Renal cortex interstitium (tissue), 11 donors: ENCODE measurements around the gene RNF135. TPM values are rescaled to one million over a fixed set of nuclear protein-coding genes. Genes with fewer than 3 reads are reported as not detected.
"Not testable (repeated sequence)": the region's sequence is repeated elsewhere in the genome, so short reads cannot be mapped to it uniquely, and the experiment has no call there.

Experiments used
- DNase-seq, 11 donors: peaks; one replicate each; pipeline ENCODE4 v3.0.0-alpha.2; 2013; ENCODE audit warnings: low read depth in 9 of 11, low spot score in 4 of 11; ENCODE audit errors: extremely low read depth in 1 of 11
- polyA plus RNA-seq, 3 donors: library from polyadenylated mRNA; unstranded; fragments of 120-200 nt; gene quantifications; one replicate each; pipeline ENCODE4 v1.2.1, GENCODE V29; 2013; ENCODE audit not compliant: insufficient read length in 3 of 3

RNF135 gene
- polyA plus RNA-seq, 3 donors: 17.7 to 19.3 (median 17.8) TPM

DNA sequence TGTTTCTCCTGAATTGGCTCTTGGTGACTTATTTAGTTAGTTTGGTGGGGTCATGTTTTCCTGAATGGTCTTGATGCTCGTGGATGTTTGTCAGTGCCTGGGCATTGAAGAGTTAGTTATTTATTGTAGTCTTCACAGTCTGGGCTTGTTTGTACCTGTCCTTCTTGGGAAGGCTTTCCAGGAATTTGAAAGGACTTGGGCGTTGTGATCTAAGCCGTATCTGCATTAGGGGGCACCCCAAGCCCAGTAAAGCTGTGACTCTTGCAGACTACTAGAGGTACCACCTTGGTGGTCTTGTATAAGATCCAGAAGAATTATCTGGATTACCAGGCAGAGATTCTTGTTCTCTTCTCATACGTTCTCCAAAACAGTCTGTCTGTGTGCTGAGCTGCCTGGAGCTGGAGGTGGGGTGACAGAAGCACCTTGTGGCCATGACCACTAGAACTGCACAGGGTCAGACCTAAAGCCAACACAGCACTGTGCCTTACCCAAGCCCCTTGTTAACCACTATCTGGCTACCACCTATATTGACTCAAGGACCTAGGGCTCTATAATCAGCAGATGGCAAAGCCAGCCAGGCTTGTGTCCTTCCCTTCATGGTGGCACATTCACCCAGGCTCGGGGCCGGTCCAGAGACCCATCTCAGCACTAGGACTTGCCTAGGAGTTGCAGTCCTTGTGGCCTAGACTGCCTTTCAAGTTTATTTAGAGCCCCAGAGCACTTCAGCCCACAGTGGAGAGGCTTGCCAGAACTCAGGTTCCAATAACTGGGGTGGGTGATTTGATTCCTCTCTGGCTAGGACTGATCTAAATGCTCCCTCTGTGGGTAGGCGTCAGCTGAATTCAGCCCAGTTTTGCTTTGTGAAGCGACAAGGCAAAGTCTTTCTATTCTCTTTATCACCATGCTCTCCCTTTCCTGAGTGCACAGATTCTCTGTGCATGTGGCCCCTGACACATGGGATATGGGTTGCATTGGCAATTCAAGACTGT, 11.0 kb downstream of the RNF135 start:
- no peak for DNase-seq

DNA sequence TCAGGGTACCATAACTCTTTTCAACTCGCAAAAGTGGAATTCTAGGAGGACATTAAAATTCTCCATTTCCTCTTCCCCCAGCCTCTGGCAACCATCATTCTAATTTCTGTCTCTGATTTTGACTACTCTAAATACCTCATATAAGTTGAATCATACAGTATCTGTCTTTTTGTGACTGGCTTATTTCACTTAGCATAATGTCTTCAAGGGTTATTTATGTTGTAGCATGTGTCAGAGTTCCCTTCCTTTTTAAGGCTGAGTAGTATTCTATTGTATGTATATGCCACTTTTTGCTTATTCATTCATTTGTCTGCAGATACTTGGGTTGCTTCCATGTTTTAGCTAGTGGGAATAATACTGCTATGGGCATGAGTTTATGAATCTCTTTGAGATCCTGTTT, 12.0 kb downstream of the RNF135 start:
- DNase-seq: no peak

DNA sequence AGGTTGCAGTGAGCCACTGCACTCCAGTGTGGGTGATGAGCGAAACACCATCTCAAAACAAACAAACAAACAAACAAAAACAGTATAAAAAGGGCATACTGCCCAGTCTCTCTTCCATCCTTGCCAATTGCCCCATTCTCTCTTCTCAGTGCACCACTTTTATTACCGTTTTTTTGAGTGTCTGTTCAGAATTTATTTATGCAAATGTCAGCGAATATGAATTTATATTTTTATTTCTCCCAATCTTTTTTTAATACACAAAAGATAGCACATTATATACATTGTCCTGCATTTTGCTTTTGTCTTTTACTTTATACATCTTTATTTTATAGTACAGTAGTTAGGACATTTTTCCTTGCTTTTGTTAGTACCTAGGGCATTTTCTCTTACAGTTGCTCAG, 19.6 kb downstream of the RNF135 start:
- no peak for DNase-seq

DNA sequence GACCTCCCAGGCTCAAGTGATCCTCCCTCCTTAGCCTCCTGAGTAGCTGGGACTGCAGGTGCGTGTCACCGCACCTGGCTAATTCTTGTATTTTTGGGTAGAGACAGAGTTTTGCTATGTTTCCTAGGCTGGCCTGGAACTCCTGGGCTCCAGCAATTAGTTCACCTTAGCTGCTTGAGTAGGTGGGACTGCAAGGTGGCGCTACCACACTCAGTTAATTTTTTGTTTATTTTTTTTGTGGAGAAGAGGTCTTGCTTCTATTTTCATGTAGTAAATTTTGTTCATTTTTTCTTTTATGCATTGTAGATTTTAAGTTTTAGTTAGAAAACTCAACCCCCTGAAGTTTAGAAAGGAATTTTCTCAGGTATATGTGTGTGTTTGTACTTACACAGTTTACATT, 21.7 kb downstream of the RNF135 start:
- DNase-seq: no peak

DNA sequence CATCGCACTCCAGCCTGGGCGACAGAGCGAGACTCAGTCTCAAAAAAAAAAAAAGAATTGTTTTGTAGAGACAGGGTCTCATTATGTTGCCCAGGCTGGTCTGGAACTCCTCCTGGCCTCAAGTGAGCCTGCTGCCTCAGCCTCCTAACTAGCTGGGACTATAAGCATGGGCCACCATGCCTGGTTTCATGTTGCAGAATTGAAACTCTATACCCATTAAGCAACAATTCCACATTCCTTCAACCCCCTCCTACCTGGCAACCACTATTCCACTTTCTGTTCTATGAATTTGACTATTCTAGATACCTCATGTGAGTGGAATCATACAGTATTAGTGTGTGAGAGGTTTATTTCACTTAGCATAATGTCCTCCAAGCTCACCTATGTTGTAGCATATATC, 24.5 kb downstream of the RNF135 start:
- no peak for DNase-seq

DNA sequence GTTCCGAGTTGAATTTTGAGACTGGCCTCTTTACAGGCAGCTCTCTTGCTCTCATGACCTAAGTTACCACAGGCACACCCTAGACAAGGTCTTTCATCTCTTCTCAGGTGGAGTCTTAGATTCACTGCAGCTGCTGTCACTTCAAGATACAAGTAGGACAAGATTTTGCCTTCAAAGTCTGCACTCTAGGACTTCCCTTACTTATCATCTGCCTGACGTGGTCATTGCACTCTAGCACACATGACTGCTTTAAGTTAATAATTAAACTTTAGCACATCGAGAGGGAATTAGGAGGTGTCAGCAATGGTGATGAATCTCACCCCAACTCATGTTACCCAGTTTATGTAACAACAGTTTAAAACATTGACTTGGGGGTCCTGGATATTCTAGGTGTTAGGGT, 25.6 kb downstream of the RNF135 start:
- DNase-seq: no peak

DNA sequence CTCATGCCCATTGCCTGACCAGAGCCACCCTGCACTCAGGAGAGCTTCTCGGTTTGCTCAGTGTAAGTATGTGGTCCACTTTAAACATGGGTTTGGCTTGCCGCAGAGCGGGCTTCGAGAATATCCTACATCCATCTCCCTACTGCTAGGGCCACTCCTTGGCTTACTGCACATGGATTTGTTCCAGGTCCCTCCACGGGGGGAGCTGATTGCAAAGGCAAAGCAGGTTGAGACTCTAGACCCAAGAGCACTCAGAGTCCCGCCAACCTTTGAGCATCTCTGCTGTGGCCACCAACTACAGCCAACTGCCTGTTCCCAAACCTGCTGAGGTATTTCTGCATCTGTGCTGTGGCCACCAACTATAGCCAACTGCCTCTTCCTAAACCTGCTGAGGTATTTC, 26.4 kb downstream of the RNF135 start:
- no peak for DNase-seq

DNA sequence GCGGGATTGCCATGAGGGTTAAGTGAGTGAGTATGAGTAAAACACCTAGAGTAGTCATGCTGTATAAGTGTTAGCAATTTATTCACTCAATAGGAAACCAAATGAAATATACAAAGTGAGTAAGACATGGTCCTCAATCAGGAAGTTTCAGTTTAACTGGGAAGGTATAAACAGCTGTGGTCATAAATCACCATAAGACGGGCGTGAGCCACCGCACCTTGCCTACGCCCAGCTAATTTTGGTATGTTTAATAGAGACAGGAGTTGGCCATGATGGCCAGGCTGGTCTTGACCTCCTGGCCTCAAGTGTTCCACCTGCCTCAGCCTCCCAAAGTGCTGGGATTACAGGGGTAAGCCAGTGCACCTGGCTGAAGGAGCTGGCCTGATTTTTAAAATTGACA, 27.0 kb downstream of the RNF135 start:
- DNase-seq: no peak

DNA sequence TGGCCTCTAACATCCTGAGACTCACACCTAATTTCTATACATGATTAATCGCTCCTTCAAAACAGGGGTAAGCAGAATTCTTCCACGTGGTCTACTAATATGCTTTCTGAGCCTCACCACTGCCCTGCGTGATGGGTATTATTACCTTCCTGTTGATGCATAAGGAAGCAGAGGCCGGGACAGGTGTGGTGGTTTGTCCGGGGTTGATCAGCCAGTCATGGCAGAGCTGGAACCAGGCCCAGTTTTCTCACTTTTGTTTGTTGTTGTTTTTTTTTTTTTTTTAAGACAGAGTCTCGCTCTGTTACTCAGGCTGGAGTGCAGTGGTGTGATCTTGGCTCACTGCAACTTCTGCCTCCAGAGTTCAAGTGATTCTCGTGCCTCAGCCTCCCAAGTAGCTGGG, 31.2 kb downstream of the RNF135 start:
- no peak for DNase-seq

DNA sequence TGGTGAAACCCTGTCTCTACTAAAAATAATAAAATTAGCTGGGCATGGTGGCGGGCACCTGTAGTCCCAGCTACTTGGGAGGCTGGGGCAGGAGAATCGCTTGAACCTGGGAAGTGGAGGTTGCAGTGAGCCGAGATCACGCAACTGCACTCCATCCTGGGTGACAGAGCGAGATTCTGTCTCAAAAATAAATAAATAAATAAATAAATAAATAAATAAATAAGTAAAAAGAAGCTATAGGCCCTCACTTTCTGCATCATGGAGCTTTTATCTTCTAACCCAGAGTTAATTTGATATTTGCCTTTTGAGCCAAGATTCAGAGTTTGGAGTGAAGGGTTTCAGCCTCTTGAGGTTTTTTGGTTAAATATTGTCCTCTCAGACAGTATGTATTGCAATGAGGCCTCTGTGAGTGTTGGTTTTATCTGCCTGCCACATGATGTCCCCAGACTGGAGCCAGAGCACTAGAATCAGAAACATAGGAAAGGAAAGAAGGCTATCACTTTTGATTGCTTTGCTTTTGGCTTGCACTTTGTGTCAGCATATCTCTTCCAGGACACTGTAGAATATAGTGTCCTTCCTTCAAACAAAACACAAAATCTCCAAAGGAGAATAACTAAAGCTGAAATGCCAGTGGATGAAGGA, 32.5 kb downstream of the RNF135 start:
- DNase-seq: no peak

DNA sequence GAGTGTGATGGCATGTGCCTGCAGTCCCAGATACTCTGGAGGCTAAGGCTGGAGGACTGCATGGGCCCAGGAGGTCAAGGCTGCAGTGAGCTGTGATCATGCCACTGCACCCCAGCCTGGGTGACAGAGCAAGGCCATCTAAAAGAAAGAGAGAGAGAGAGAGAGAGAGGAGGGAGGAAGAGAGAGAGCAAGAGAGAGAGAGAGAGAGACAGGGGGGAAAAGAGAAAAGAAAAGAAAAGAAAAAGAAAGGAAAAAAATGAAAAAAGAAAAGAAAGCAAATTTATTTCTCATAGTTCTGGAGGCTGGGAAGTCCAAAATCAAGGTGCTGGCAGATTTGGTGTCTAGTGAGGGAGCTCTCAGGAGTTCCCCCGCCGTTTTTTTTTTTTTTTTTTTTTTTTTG, 33.3 kb downstream of the RNF135 start:
- no peak for DNase-seq

DNA sequence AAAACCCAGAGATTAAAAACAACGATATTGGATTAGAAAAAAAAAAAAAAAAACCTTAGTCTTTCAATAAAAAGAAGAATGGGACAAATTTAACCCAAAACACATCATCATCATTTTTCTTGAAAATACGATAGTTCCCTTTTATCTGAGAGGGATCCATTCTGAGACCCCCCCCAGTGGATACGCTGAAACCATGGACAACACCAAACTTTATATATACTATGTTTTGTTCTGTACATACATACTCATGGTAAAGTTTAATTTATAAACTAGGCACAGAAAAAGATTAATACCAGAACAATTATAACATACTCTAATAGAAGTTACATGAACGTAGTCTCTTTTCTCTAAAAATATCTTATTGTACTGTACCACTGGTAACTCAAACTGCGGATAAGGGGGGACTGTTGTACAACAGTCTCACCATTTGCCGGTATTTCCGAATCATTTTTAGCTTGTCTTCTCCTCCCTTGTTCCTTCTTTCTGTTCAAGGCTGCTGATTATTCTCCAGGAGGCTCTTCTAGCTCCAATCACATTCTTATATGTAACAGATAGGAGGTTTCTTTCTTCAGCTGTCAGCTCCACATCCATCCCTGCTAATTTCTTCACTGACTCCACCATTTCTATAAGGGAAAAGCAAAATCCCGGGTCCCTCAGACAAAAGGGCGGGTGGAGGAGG, 37.0 kb downstream of the RNF135 start:
- peak in 1 of 11 donors; percentile 41 for DNase-seq

DNA sequence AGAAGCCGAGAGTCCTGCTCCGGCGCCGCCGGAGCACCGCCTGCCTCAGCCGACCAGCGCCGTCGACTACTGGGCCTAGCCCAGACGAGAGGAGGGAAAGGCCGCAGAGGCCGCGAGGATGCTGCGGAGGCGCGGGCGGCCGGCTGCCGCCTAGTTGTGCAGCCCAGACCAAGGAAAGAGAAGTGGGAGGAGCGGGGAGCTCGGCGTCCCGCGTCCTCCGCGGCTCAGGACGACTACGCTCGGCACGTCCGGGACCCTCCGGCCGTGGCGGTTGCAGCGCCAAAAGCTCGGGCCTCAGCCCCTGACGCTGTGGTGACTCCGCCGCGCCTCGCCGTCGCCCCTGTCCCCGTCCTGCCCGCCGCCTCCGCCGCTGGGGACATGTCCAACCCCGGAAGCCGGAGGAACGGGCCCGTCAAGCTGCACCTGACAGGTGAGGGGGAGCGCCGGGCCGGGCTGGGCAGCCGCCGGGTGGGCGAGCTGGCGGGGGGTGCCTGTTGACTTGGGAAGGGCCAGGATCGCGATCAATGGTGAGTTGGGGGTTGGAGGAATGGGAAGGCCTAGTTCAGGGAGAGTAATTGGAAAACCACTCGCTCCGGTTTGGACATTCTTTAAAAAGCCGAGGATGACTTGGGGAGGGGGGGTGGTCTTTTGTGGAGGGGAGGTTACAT, 37.7 kb downstream of the RNF135 start:
- peak; percentile 23 to 60 (median 43) for DNase-seq

DNA sequence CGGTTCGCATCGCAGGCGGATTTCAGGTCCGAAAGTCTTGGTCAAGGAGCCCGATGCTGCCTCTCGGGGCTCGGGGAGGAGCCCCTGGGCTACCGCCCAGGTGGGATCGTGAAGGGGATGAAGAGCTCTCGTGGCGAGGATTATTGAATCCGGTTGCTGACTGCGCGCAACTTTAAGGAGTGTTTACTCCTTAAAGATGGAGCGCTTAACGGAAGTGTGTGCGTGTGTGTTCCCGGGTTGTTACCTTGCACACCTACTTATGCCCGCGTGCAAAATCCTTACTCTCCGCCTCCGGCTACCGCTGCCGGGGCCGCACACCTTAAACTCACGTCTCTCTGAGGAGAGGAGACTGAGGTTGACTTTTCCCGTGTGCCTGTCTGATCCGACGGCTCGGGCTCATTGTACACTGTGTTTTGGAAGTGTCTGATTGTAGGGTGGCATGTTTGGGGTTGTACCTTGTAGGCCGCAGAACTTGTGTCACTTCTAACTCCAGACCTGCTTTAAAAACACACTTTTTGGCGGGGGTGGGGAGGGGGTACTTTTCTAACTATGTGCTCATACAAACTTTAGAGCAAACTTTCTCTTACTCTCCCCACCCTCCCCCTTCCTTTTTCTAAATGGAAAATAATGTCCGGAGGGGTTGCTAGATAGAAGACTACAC, 38.3 kb downstream of the RNF135 start:
- DNase-seq: peak in 8 of 11 donors; percentile 10 to 33 (median 17)

DNA sequence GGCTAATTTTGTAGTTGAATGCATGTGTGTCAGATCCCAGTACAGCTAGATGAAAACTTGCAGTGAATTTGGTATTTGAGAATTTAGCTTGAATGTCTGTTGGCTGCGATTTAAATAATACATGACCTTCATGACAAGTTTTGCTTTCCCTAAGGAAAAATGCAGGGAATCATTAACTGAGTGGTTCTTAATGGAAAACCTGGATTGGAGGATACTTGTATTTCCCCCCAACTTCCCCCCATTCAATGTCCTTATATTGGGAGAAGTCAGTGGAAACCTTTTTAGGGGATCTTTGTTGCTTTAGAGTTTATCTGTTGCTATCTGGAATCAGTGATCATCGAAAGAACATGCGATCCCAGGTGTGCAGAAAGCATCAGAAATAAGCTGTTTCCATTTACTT, 39.2 kb downstream of the RNF135 start:
- DNase-seq: not testable (repeated sequence)

DNA sequence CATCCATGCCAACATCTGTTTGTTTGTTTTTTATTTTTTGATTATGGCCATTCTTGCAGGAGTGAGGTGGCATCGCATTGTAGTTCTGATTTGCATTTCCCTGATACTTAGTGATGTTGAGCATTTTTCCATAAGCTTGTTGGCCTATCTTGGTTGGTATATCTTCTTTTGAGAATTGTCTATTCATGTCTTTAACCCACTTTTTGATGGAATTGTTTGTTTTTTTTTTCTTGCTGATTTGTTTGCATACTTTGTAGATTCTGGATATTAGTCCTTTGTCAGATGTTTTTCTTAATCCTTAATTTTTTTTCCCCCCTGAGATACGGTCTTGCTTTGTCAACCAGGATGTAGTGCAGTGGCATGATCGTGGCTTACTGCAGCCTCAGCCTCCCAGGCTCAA, 43.0 kb downstream of the RNF135 start:
- no peak for DNase-seq

DNA sequence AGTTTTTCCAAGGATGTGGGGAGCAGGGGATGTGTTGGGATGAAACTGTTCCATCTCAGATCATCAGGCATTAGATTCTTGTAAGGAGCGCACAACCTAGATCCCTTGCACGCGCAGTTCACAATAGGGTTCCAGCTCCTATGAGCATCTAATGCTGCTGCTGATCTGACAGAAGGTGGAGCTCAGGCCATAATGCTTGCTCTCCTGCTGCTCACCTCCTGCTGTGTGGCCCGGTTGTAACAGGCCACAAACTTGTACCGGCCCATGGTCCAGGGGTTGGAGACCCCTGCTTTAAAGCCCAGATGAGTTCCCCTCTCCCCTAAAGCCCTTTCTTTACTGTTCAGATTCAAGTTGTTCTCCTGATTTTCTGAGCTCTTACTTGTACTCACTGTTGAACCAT, 44.8 kb downstream of the RNF135 start:
- DNase-seq: no peak

DNA sequence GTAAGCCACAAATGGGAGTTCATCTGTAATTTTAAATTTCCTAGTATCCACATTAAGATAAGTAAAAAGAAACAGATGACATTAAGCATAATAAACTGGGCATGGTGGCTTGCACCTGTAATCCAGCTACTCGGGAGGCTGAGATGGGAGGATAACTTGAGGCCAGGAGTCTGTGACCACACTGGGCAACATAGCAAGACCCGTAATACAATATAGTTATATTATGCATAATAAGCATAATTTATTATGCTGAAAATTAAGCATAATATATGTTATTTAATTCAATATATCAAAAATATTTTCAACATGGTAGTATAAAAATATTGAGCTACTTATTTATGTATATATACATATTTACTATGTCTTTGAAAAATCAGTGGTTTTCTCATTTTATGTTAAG, 48.2 kb downstream of the RNF135 start:
- no peak for DNase-seq

DNA sequence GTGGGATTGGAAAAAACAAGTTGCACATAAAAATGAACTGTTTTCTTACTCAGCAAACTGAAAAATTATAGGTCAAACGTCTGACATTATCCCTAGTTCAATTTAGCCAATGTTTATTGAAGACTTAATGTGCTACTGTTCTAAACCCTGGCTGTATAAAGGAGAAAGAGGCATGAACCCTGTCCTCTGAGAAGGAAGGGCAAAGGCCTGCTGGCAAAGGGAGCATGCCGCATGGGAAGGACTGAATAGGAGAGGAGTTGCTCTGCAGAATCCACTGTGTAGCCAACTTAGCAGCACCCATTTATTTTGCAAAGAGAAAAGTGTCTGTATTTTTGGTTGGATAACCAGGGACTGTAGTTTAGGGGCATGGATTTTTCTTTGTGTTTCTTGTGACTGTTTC, 52.3 kb downstream of the RNF135 start:
- DNase-seq: not testable (repeated sequence)
